Stimulated activated CD4-positive, alpha-beta T cell treated with anti-CD3 and anti-CD28 coated beads, Interleukin-2, amount 100 ng/mL, for 48 hours (primary cell): ENCODE results near the gene MXRA5.
"Not testable (repeated sequence)": the region's sequence is repeated elsewhere in the genome, so short reads cannot be mapped to it uniquely, and the experiment has no call there.

Experiments used
- DNase-seq, 2 donors: peaks; one replicate each; pipeline ENCODE4 v3.0.0-alpha.2; 2020

Gene MXRA5

GRCh38 chrX:3346501-3347259 lies at the start of gene MXRA5:
TSS of gene MXRA5 (minus strand) at chrX:3346652. CDS start at chrX:3343833, 2,819 bp downstream.
- no peak for DNase-seq

- DNase-seq = no peak
Observed at GRCh38 chrX:3393581-3394111, 47.2 kb upstream of the MXRA5 start.

- DNase-seq = no peak
Observed at GRCh38 chrX:3393178-3393577, 46.7 kb upstream of the MXRA5 start.

- no peak for DNase-seq
Observed at GRCh38 chrX:3388457-3388856, 42.0 kb upstream of the MXRA5 start.

GRCh38 chrX:3384327-3384726 lies 37.9 kb upstream of the MXRA5 start:
- no peak for DNase-seq

GRCh38 chrX:3380603-3381002 lies 34.2 kb upstream of the MXRA5 start:
- no peak for DNase-seq

GRCh38 chrX:3379111-3379510 lies 32.7 kb upstream of the MXRA5 start:
- no peak for DNase-seq

- no peak for DNase-seq
Observed at GRCh38 chrX:3378156-3378555, 31.7 kb upstream of the MXRA5 start.

GRCh38 chrX:3377560-3377959 lies 31.1 kb upstream of the MXRA5 start:
- DNase-seq = no peak

GRCh38 chrX:3375878-3376508 lies 29.5 kb upstream of the MXRA5 start:
- DNase-seq = not testable (repeated sequence)

- no peak for DNase-seq
Observed at GRCh38 chrX:3374108-3374800, 27.8 kb upstream of the MXRA5 start.

- no peak for DNase-seq
Observed at GRCh38 chrX:3371163-3371562, 24.7 kb upstream of the MXRA5 start.

GRCh38 chrX:3370656-3371055 lies 24.2 kb upstream of the MXRA5 start:
- DNase-seq = no peak

GRCh38 chrX:3362956-3363355 lies 16.5 kb upstream of the MXRA5 start:
- no peak for DNase-seq

GRCh38 chrX:3360881-3361280 lies 14.4 kb upstream of the MXRA5 start:
- DNase-seq = no peak

GRCh38 chrX:3352741-3353140 lies 6.3 kb upstream of the MXRA5 start:
- not testable (repeated sequence) for DNase-seq

- no peak for DNase-seq
Observed at GRCh38 chrX:3351276-3351675, 4.8 kb upstream of the MXRA5 start.

- no peak for DNase-seq
Observed at GRCh38 chrX:3348191-3348590, 1.7 kb upstream of the MXRA5 start.

- DNase-seq = no peak
Observed at GRCh38 chrX:3345281-3346191, 916 bp downstream of the MXRA5 start.

- DNase-seq = not testable (repeated sequence)
Observed at GRCh38 chrX:3343569-3343968, 2.9 kb downstream of the MXRA5 start.

- no peak for DNase-seq
Observed at GRCh38 chrX:3340016-3340415, 6.4 kb downstream of the MXRA5 start.

GRCh38 chrX:3326681-3327080 lies 19.8 kb downstream of the MXRA5 start:
- DNase-seq = no peak
